Body of pancreas (tissue), 4 donors: ENCODE data around the gene ABHD4. TPM values are rescaled to one million over a fixed set of nuclear protein-coding genes. Genes with fewer than 3 reads are reported as not detected.

Experiments used
- ATAC-seq: fragments of 150-250 bp; one replicate; pipeline ENCODE4 v1.9.1; 2016
- DNase-seq, 4 donors: peaks; one replicate each; pipeline ENCODE4 v3.0.0-alpha.2; 2019
- H3K27ac ChIP-seq, 4 donors: fragments of 200-600 bp; sonication (generic); 1 replicate in 3 of 4; 2 replicates in 1 of 4; pipeline versions ENCODE4 v1.5.1 to v1.6.1; 2016 to 2019; ENCODE audit warnings: mild to moderate bottlenecking in 1 of 4, mixed read lengths in 1 of 4, moderate library complexity in 1 of 4
- H3K27me3 ChIP-seq, 2 donors: fragments of 200-600 bp; sonication (generic); one replicate each; pipeline ENCODE4 v1.6.0; 2016; ENCODE audit warnings: mild to moderate bottlenecking in 1 of 2
- H3K36me3 ChIP-seq, 2 donors: fragments of 200-600 bp; sonication (generic); replicated peaks in 1 of 2; 2 replicates each; pipeline ENCODE4 v1.5.1; 2016; ENCODE audit warnings: low read depth in 2 of 2; ENCODE audit not compliant: insufficient read depth in 1 of 2
- H3K4me1 ChIP-seq: fragments of 200-600 bp; sonication (generic); one replicate; pipeline ENCODE4 v1.6.0; 2016
- H3K4me3 ChIP-seq, 2 donors: fragments of 200-600 bp; sonication (generic); 1 replicate in 1 of 2; 2 replicates in 1 of 2; pipeline ENCODE4 v1.5.1; 2016 to 2019
- H3K9me3 ChIP-seq, 3 donors: fragments of 200-600 bp; sonication (generic); 1 replicate in 2 of 3; 2 replicates in 1 of 3; pipeline ENCODE4 v1.5.1; 2016
- CTCF ChIP-seq, 7 experiments: fragments of 450-650 bp in 4 of 7; fragments of 200-600 bp in 3 of 7; sonication (generic) in 3 of 7; IDR thresholded peaks; one replicate each; pipeline ENCODE4 v1.5.1; 2016 to 2019; ENCODE audit warnings: antibody characterized with exemption in 7 of 7
- POLR2A ChIP-seq, 3 donors: fragments of 450-650 bp; IDR thresholded peaks; one replicate each; pipeline ENCODE4 v1.6.1; 2016; ENCODE audit warnings: antibody characterized with exemption in 3 of 3, mild to moderate bottlenecking in 2 of 3
- WGBS, 2 donors: methylation state at CpG; one replicate each; pipeline ENCODE4 v1.1.5; 2017; 5-methylcytosine and 5-hydroxymethylcytosine counted together
- intact Hi-C: fragments of 100-400 bp; cut with DNase I; formaldehyde crosslinking; loops from one replicate; pipeline ENCODE4 v1.15.1; 2023
- total RNA-seq, 2 donors: library from RNA; depleted of rRNA; stranded (reverse); fragments of >200 nt; gene quantifications; one replicate each; pipeline ENCODE4 v1.1.0, GENCODE V29; 2016

The ABHD4 gene
- total RNA-seq, 2 donors from 2014 or later: 11.9 to 28.3 TPM

- DNase-seq (no peak), ATAC-seq (no peak)
- H3K27me3 ChIP-seq: no peaks in the 10 kb centered on the region
- H3K9me3 ChIP-seq: no peaks in the 10 kb centered on the region
- TF ChIP-seq POLR2A (IDR thresholded peaks at IDR 0.05) (no peak), CTCF (IDR thresholded peaks at IDR 0.05) (no peak)
- no peak overlapping the region for H3K27ac ChIP-seq
- intact Hi-C loops: no loop called here
- no peaks in the 10 kb centered on the region for H3K4me1 ChIP-seq
- H3K36me3 ChIP-seq: no peaks in the 10 kb centered on the region
- no peak overlapping the region for H3K4me3 ChIP-seq
- 80 to 84% methylated on average over 4 of the region's 4 CpGs for WGBS, 2 donors
Measured at GRCh38 chr14:22646570-22647254, 48.6 kb downstream of the ABHD4 start.

DNA sequence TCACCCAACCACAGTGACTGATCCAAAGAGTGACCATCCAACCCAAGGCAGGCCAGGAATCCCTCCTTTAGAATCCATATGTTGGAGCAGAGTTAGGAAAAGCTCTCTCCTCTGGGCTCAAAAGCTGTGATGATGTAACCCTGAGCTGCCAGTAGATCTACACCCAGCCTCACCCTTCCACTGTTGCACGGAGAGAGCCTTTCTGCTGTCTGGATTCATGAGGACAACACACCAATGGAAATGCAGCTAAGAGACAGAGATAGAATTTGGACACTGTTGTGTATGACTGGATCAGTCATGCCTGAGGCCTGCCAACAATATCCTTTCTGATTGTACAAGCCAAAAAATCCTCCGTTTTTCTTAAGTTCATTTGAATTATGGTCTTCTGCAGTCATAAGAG is 50.4 kb downstream of the ABHD4 start:
- Histone ChIP-seq H3K4me1 (no peaks in the 10 kb centered on the region), H3K4me3 (no peak overlapping the region), H3K27me3 (no peaks in the 10 kb centered on the region), H3K9me3 (no peaks in the 10 kb centered on the region), H3K27ac (no peak overlapping the region), H3K36me3 (no peaks in the 10 kb centered on the region)
- ATAC-seq (no peak), DNase-seq (no peak)
- no peak for TF ChIP-seq POLR2A (IDR thresholded peaks at IDR 0.05)
- no peak for TF ChIP-seq CTCF (IDR thresholded peaks at IDR 0.05)
- intact Hi-C loops: no loop called here
- WGBS, 2 donors: 61 to 62% methylated on average over 2 of the region's 2 CpGs

DNA sequence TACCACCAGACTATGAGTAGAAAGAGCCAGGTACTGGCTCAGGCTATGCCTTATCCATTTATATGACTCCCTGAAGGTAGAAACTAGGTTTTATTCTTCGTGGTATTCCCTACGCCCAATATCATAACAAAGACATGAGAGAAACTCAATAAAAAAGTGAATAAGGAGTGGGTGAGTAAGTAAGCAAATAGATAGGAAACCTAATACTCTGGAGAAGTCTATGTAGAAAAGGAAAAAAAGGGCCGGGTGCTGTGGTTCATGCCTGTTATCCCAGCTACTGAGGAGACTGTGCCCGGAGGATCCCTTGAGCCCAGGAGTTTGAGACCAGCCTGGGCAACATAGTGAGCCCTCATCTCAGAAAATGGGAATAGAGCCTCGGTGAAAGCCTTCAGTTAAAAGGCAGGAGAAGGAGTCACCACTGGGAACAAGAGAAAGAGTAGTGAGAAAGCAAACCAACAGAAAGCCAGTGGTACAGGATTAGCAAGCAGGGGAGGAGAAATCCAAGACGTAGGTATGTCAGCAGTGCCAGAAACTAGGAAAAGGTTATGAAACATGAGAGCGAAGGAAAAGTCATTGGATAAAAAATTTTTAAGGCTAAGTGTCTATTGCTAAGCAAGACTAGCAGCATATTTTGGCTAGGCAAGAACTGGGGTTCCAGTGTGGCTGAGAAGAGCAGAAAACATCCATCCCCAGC is 52.1 kb downstream of the ABHD4 start:
- Histone ChIP-seq H3K4me3 (no peak overlapping the region), H3K27me3 (no peaks in the 10 kb centered on the region), H3K36me3 (no peaks in the 10 kb centered on the region), H3K4me1 (no peaks in the 10 kb centered on the region), H3K27ac (no peak overlapping the region), H3K9me3 (no peaks in the 10 kb centered on the region)
- 62 to 70% methylated on average over 7 of the region's 7 CpGs for WGBS, 2 donors
- DNase-seq: no peak
- intact Hi-C loops: loop anchor here (5.0 kb wide), 1 partner anchor 83 kb away; no protein-coding TSS in a partner anchor
- no peak for TF ChIP-seq POLR2A (IDR thresholded peaks at IDR 0.05)
- no peak for TF ChIP-seq CTCF (IDR thresholded peaks at IDR 0.05)
- no peak for ATAC-seq

DNA sequence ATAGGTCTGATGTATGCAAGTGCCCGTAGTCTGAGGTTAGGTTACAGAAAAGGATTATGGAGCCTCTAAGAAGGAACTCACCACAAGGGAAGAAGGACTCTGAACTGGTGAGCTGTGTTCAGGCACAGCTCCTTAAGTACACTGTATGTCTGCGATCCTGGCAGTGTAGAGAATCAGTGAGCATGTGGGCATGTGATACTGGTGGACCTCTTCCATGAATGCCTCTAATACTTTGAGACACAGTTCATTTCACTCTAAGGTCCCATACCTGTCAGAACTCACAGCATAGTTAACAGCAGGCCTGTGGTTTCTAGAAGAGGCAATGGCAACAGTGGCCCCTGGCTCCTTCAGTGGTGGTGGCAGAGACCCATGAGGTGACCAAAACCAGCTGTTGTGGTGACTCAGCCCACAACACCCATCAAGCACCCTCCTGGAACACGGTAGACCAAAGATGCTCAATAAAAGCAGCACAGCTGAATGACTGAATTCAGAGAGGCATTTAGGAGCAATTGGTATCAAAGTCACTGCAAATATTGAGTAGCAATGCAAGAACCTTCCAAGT is 52.9 kb downstream of the ABHD4 start:
- Histone ChIP-seq H3K4me1 (no peaks in the 10 kb centered on the region), H3K9me3 (no peaks in the 10 kb centered on the region), H3K27me3 (no peaks in the 10 kb centered on the region), H3K27ac (no peak overlapping the region), H3K4me3 (no peak overlapping the region), H3K36me3 (no peaks in the 10 kb centered on the region)
- WGBS, 2 donors: 52 to 58% methylated on average over 3 of the region's 3 CpGs
- no peak for DNase-seq
- intact Hi-C loops: loop anchor here (5.0 kb wide), 1 partner anchor 84 kb away; no protein-coding TSS in a partner anchor
- no peak for ATAC-seq
- TF ChIP-seq POLR2A (IDR thresholded peaks at IDR 0.05) (no peak), CTCF (IDR thresholded peaks at IDR 0.05) (no peak)
